Measurements from ENCODE around the gene FARP2. TPM values are rescaled to one million over a fixed set of nuclear protein-coding genes. Genes with fewer than 3 reads are reported as not detected.
"Not testable (repeated sequence)": the region's sequence is repeated elsewhere in the genome, so short reads cannot be mapped to it uniquely, and the experiment has no call there.

Gene FARP2
- total RNA-seq, 4 donors from 2014 or later: 26.8 to 37.9 (median 30.2) TPM

GRCh38 chr2:241317391-241317790 lies 38.7 kb upstream of the FARP2 start:
- Histone ChIP-seq H3K27me3 (no peaks in the 10 kb centered on the region), H3K4me3 (peak overlapping the region; percentile 84 to 93 (median 92)), H3K9me3 (no peaks in the 10 kb centered on the region), H3K4me1 (peaks cover 57 to 82% (median 77%) of the 10 kb centered on the region in 4 donors), H3K36me3 (no peaks in the 10 kb centered on the region), H3K27ac (replicated peaks in 1 of 4) (peak overlapping the region; percentile 94 to 99 (median 97))
- WGBS: 43% methylated on average over 4 of the region's 4 CpGs
- no peak for DNase-seq (ENCODE audit: extremely low spot score)
- intact Hi-C loops (cut with DNase I): loop anchor here (2.0 to 5.0 kb wide), 2 partner anchors 40 to 47 kb away; partner anchors contain the start of gene FARP2
- no peak for TF ChIP-seq EP300 (IDR thresholded peaks at IDR 0.05)
- TF ChIP-seq, protein P1, sequence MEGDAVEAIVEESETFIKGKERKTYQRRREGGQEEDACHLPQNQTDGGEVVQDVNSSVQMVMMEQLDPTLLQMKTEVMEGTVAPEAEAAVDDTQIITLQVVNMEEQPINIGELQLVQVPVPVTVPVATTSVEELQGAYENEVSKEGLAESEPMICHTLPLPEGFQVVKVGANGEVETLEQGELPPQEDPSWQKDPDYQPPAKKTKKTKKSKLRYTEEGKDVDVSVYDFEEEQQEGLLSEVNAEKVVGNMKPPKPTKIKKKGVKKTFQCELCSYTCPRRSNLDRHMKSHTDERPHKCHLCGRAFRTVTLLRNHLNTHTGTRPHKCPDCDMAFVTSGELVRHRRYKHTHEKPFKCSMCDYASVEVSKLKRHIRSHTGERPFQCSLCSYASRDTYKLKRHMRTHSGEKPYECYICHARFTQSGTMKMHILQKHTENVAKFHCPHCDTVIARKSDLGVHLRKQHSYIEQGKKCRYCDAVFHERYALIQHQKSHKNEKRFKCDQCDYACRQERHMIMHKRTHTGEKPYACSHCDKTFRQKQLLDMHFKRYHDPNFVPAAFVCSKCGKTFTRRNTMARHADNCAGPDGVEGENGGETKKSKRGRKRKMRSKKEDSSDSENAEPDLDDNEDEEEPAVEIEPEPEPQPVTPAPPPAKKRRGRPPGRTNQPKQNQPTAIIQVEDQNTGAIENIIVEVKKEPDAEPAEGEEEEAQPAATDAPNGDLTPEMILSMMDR (IDR thresholded peaks at IDR 0.05): no peak
- no peak for TF ChIP-seq POLR2AphosphoS5 (IDR thresholded peaks at IDR 0.05)

- not testable (repeated sequence) for H3K36me3 ChIP-seq
Observed at GRCh38 chr2:241318830-241319229, 37.3 kb upstream of the FARP2 start.

GRCh38 chr2:241320394-241320793 lies 35.7 kb upstream of the FARP2 start:
- TF ChIP-seq EP300 (IDR thresholded peaks at IDR 0.05) (no peak), POLR2A (IDR thresholded peaks at IDR 0.05; ENCODE audit: low read depth) (no peak), POLR2AphosphoS5 (IDR thresholded peaks at IDR 0.05) (no peak)
- TF ChIP-seq, protein P1 (IDR thresholded peaks at IDR 0.05): no peak
- peak overlapping the region in 1 of 4 donors; percentile 3 for H3K27ac ChIP-seq (replicated peaks in 1 of 4)
- no peak for DNase-seq (ENCODE audit: extremely low spot score)
- no peaks in the 10 kb centered on the region for H3K9me3 ChIP-seq
- H3K4me1 ChIP-seq: peaks cover 62 to 89% (median 87%) of the 10 kb centered on the region in 4 donors
- H3K27me3 ChIP-seq: no peaks in the 10 kb centered on the region
- intact Hi-C loops (cut with DNase I): no loop called here
- no peak overlapping the region for H3K4me3 ChIP-seq
- H3K36me3 ChIP-seq: peaks cover 0 to 5% (median 0%) of the 10 kb centered on the region in 4 donors
- WGBS: 89% methylated on average over 8 of the region's 8 CpGs

More at GRCh38 chr2:241318830-241319229, 37.3 kb upstream of the FARP2 start:
- WGBS: 96% methylated on average over 6 of the region's 6 CpGs
- intact Hi-C loops (cut with DNase I): loop anchor here (5.0 kb wide), 1 partner anchor 38 kb away; the partner anchor contains the start of gene FARP2
- H3K4me1 ChIP-seq: peaks cover 60 to 82% (median 80%) of the 10 kb centered on the region in 4 donors
- not testable (repeated sequence) for H3K27me3 ChIP-seq; H3K9me3 ChIP-seq; DNase-seq (ENCODE audit: extremely low spot score); H3K4me3 ChIP-seq; H3K27ac ChIP-seq (replicated peaks in 1 of 4)

DNA sequence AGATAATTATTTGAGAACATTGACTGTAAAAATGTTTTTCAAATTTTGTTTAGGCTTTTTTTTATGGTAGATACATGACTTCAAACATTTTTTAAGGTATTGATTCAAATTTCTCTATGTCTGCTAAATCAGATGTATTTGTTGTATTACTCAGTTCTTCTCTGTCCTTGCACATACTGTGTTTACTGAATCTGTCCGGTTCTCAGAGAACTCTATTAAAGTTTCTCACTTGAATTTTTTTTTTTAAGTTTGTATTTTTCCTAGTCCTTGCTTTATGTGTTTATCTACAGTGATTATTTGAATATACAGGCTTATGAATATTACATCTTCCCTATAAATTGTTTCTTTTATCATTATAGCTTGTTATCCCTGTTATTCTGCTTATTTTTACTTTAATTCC lies 35.1 kb upstream of the FARP2 start:
- H3K36me3 ChIP-seq: peaks cover 0 to 7% (median 2%) of the 10 kb centered on the region in 4 donors
- no peak for TF ChIP-seq POLR2AphosphoS5 (IDR thresholded peaks at IDR 0.05)
- no peak for TF ChIP-seq EP300 (IDR thresholded peaks at IDR 0.05)
- TF ChIP-seq, protein P1 (IDR thresholded peaks at IDR 0.05): no peak
- no peak for TF ChIP-seq POLR2A (IDR thresholded peaks at IDR 0.05; ENCODE audit: low read depth)
- intact Hi-C loops (cut with DNase I): no loop called here
- no peaks in the 10 kb centered on the region for H3K9me3 ChIP-seq
- DNase-seq (ENCODE audit: extremely low spot score): no peak
- no peaks in the 10 kb centered on the region for H3K27me3 ChIP-seq
- H3K4me1 ChIP-seq: peaks cover 62 to 91% (median 87%) of the 10 kb centered on the region in 4 donors
- no peak overlapping the region for H3K4me3 ChIP-seq
- H3K27ac ChIP-seq (replicated peaks in 1 of 4): no peak overlapping the region
- 35% methylated on average over 1 of the region's 1 CpG for WGBS

GRCh38 chr2:241321886-241322285 lies 34.2 kb upstream of the FARP2 start:
- intact Hi-C loops (cut with DNase I): no loop called here
- Histone ChIP-seq H3K36me3 (peaks cover 0 to 12% (median 5%) of the 10 kb centered on the region in 4 donors), H3K4me3 (no peak overlapping the region), H3K27me3 (no peaks in the 10 kb centered on the region), H3K9me3 (no peaks in the 10 kb centered on the region), H3K4me1 (peaks cover 62 to 86% (median 82%) of the 10 kb centered on the region in 4 donors), H3K27ac (replicated peaks in 1 of 4) (peak overlapping the region in 1 of 4 donors; percentile 8)
- no peak for TF ChIP-seq EP300 (IDR thresholded peaks at IDR 0.05)
- TF ChIP-seq POLR2AphosphoS5 (IDR thresholded peaks at IDR 0.05): no peak
- TF ChIP-seq, protein P1 (IDR thresholded peaks at IDR 0.05): no peak
- TF ChIP-seq POLR2A (IDR thresholded peaks at IDR 0.05; ENCODE audit: low read depth): no peak
- DNase-seq (ENCODE audit: extremely low spot score): no peak
- 5% methylated on average over 1 of the region's 1 CpG for WGBS

All from esophagus muscularis mucosa (tissue), 4 donors.